HG02798 (cell line): ENCODE measurements around the gene ASRGL1.
"Not testable (repeated sequence)": the region's sequence is repeated elsewhere in the genome, so short reads cannot be mapped to it uniquely, and the experiment has no call there.

Experiments
- ATAC-seq: cut with Tn5 transposase; IDR thresholded peaks from one replicate; pipeline ENCODE4 v1.9.1; 2021; ENCODE audit warnings: mild to moderate bottlenecking; ENCODE audit not compliant: unreplicated experiment, poor library complexity

Gene ASRGL1

GRCh38 chr11:62337303-62338181 is at the start of gene ASRGL1:
TSS of gene ASRGL1 (plus strand) at chr11:62337448. CDS start at chr11:62337978, 530 bp downstream.
- peak; percentile 78 for ATAC-seq

GRCh38 chr11:62295504-62295903 is 41.7 kb upstream of the ASRGL1 start:
- no peak for ATAC-seq

DNA sequence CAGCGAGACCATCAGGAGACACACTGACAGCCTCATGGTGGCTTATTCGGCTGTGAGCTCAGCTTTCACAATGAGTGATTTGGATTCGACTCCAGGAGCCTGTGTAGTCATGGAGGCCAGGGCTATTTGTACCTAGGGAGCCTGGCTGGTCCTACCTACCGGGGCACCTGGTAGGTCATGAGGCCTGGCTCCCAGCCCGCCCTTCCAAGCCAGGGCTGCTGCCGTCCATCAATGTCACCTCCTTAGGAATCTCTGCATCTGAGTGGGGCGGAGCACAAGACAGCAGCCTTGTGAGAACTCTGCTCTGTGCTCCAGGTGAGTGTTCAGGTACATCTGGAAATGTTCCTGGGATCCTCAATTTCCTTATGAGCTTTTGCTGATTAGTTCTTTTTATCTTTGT is 38.3 kb upstream of the ASRGL1 start, which contains the start of gene SCGB1D4:
Gene SCGB1D4, minus strand, starts transcription at position 101 of the 400 bp plus-strand sequence. Its CDS starts 65 bp downstream, at position 36.
- no peak for ATAC-seq

DNA sequence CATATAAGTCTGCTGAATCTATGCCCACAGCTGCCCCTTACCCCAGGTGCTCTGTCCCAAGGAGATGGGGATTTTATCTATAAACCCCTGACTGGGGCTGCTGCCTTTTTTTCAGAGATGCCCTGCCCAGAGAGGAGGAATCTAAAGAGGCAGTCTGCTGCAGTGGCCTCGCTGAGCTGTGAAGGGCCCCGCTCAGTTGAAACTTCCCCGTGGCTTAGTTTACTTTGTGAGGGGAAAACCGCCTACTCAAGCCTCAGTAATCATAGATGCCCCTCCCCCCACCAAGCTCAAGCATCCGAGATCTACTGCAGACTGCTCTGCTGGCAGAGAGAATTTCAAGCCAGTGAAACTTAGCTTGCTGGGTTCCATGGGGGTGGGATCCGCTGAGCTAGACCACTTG is 31.0 kb upstream of the ASRGL1 start:
- no peak for ATAC-seq

- no peak for ATAC-seq
These were observed 29.3 kb upstream of the ASRGL1 start for GRCh38 chr11:62307950-62308349.

DNA sequence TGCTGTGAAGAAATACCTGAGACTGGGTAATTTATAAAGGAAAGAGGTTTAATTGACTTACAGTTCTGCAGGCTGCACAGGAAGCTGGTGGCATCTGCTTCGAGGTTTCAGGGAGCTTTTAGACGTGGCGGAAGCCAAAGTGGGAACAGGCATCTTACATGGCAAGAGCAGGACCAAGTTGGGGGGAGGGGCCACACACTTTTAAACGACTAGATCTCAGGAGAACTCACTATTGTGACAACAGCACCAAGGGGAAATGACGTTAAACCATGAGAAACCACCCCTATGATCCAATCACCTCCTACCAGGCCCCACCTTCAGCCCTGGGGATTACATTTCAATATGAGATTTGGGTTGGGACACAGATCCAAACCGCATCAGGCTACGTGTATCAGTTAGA is 27.3 kb upstream of the ASRGL1 start:
- no peak for ATAC-seq

GRCh38 chr11:62315431-62315830 is 21.8 kb upstream of the ASRGL1 start:
- ATAC-seq: no peak

DNA sequence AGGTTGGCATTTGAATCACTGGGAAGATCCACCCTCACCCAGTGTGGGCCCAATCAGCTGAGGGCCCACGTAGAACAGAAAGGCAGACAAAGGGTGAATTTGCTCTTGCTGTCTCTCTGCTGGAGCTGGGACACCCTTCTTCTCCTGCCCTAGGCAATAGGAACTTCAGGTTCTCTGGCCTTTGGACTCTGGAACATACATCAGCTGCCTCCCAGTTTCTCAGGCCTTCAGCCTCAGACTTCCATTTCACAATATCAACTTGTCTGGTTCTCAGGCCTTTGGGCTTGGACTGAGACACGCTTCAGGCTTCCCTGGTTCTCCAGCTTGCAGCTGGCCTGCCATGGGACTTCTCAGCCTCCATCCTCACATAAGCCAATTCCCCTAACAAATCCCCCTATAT is 14.7 kb upstream of the ASRGL1 start:
- ATAC-seq: no peak

GRCh38 chr11:62324731-62325556 is 12.3 kb upstream of the ASRGL1 start:
- no peak for ATAC-seq

DNA sequence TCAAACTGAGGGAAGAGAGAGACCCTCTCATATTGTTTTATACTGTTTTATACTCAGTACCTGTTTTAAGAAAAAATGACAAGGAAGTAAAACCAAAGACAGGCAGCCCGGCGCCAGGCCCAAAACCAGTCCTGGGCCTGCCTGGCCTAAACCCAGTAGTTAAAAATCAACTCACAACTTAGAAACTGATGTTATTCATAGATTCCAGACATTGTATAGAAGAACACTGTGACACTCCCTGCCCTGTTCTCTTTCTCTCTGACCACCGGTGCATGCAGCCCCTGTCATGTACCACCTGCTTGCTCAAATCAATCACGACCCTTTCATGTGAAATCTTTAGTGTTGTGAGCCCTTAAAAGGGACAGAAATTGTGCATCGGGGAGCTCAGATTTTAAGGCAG is 11.5 kb upstream of the ASRGL1 start:
- not testable (repeated sequence) for ATAC-seq

- not testable (repeated sequence) for ATAC-seq
These were observed 10.5 kb upstream of the ASRGL1 start for GRCh38 chr11:62326719-62327118.

DNA sequence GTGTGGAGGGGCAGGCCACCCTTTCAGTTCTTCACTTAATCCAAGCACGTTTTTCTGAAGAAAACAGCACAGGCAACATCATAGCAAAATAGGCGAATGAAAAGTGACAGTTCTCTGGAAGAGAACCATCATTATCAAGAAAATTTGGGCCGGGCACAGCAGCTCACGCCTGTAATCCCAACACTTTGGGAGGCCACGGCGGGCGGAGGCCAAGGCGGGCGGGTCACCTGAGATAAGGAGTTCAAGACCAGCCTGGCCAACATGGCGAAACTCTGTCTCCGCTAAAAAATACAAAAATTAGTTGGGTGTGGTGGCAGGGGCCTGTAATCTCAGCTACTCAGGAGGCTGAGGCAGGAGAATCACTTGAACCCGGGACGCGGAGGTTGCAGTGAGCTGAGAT is 9.7 kb upstream of the ASRGL1 start:
- ATAC-seq: not testable (repeated sequence)

DNA sequence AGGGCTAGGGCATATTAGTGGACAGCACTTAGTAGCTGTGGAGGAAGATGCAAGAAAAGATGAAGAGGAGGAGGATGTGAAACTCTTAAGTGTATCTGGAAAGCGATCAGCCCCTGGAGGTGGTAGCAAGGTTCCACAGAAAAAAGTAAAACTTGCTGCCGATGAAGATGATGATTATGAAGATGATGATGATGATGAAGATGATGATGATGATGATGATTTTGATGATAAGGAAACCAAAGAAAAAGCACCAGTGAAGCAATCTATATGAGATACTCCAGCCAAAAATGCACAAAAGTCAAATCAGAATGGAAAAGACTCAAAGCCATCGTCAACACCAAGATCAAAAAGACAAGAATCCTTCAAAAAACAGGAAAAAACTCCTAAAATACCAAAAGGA is 6.0 kb upstream of the ASRGL1 start:
- not testable (repeated sequence) for ATAC-seq

DNA sequence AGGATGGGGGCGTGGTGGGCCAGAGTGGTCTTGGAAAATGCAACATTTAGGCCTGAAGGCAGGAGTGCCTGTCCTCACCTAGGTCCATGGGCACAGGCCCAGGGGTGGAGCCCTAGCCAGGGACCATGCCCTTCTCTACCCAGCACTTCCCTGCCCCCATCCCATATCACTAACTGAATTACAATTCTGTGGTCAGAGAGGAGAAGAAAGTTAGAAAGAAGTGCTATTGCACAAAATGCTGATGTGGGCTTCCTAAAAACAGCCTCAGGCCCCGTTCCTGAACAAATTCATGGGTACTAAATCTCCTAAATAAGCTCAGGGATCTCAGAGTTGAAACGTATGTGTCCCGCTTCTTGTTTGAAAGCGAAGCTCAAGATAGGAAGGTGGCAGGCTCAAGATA is 3.5 kb upstream of the ASRGL1 start:
- no peak for ATAC-seq

DNA sequence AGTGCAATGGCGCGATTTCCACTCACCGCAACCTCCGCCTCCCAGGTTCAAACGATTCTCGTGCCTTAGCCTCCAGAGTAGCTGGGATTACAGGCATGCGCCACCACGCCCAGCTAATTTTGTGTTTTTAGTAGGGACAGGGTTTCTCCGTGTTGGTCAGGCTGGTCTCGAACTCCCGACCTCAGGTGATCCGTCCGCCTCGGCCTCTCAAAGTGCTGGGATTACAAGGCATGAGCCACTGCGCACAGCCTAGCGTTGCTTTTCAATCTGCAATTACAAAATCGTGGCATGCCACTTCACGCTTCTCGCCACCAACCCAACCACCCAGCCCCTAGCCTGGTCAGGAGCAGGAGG is 322 bp upstream of the ASRGL1 start:
- ATAC-seq: not testable (repeated sequence)

GRCh38 chr11:62338218-62338617 is 970 bp downstream of the ASRGL1 start:
- no peak for ATAC-seq

DNA sequence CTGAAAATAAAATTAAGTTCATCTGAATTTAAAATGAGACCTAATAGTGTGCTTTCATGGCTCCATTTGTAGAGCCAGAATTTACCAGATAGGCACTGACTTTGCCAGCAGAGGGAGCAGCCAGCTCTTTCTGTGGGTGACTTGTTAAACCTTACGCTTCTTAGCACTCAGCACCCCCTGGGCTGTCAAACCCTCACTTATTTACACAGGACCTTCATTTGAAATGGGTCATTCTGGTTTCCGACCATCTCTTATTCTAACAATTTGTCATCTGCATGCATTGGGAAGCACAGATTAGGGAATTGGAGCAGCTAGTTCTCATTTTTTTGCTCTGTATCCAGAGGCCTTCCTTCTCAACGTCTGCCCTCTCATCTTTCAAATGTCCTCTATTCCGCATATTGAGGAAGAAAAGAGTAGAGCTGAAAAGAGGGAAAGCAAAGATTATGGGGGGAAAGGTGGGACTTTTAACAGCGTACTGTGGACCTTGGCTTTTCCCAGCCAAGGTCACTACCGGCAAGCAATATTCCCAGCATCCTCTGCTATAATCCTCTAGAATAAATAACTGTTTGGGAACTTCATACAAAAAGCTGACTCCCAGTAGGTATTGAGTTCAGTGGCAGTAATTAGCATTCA is 3.1 kb downstream of the ASRGL1 start:
- no peak for ATAC-seq

DNA sequence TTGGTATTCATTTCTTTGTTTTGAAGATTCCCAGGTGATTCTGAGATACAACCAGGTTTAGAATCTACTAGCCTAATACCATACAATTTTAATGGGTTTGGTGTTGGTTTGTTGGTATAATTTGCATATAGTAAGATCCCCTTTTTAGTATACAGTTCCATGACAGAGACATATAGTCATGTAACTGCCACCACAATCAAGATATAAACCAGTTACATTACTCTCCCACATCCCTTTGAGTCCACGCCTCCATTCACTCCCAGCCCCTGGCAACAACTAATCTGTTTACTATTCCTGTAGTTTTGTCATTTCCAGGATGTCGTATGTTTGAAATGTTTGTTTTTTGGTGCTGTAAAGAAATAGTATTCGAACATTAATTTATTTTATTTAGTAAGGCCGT is 4.3 kb downstream of the ASRGL1 start:
- no peak for ATAC-seq

- not testable (repeated sequence) for ATAC-seq
These were observed 6.5 kb downstream of the ASRGL1 start for GRCh38 chr11:62343646-62344190.

- ATAC-seq: no peak
These were observed 7.0 kb downstream of the ASRGL1 start for GRCh38 chr11:62344210-62344609.
